GM12872 (cell line): ENCODE results near the gene NDUFB8.
A peak's percentile ranks its signal among the peaks of the same experiment; 100 is the strongest.

Experiments
- TF ChIP-seq, protein P1 (sequence below): IDR thresholded peaks from 3 replicates; pipeline ENCODE4 v1.5.1; 2011; ENCODE audit warnings: low read depth, mild to moderate bottlenecking, low read length, moderate library complexity; ENCODE audit not compliant: insufficient read depth

Gene NDUFB8

DNA sequence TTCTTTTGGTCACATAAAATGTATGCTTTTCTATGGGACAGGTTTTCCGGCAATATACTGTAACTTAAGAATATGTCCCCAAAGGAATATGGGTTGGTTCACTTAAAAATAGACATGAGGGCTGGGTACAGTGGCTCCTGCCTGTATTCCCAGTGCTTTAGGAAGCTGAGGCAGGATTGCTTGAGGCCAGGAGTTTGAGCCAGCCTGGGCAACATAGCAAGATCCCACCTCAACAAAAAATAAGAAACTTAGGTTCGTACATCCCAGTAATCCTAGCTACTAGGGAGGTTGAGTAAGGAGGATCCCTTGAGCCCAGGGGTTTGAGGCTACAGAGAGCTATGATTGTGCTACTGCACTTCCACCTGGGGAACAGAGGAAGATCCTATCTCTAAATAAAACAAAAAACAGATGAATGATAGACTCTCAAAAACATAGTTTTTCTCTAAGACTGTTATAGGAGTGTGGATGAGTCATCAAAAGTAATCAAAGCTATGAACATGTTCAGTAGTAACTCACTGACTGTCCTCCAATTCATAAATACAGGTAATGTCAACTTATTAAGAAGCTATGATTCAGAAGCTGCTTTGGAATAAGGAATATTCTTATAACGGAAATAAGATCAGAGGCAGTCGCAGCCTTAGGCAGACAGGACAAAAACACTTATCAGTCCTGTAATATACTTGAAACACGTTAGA is 7.4 kb downstream of the NDUFB8 start:
- TF ChIP-seq, protein P1, sequence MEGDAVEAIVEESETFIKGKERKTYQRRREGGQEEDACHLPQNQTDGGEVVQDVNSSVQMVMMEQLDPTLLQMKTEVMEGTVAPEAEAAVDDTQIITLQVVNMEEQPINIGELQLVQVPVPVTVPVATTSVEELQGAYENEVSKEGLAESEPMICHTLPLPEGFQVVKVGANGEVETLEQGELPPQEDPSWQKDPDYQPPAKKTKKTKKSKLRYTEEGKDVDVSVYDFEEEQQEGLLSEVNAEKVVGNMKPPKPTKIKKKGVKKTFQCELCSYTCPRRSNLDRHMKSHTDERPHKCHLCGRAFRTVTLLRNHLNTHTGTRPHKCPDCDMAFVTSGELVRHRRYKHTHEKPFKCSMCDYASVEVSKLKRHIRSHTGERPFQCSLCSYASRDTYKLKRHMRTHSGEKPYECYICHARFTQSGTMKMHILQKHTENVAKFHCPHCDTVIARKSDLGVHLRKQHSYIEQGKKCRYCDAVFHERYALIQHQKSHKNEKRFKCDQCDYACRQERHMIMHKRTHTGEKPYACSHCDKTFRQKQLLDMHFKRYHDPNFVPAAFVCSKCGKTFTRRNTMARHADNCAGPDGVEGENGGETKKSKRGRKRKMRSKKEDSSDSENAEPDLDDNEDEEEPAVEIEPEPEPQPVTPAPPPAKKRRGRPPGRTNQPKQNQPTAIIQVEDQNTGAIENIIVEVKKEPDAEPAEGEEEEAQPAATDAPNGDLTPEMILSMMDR = no peak

- TF ChIP-seq, protein P1 = no peak
These were observed 8.9 kb downstream of the NDUFB8 start for GRCh38 chr10:100520811-100521210.

- TF ChIP-seq, protein P1 = no peak
These were observed 10.2 kb downstream of the NDUFB8 start, which contains the start of gene SEC31B for GRCh38 chr10:100519311-100520051. TSS of gene SEC31B (minus strand) at chr10:100519861. CDS start at chr10:100516952, 2,909 bp downstream.

DNA sequence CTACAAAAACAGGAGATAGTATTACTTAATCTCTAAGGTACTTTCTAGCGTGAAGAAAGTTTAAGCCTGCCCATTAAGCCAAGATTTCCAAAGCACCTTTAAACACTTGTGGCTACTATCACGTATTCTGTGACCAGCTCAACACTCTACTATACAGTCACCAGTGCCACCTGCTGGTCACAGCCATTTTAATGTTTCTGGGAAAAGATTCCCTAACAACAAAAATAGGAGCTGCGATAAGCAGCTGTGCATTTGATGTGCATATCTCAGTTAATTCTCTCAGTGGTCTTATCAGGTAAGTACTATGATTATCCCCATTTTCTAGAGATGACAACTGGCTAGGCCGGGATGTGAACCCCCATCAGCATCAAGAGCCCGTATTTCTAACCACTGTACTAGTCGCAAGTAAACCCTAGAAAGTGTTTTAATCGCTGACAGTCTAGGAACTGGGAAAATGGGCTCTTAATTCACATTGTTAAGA is 10.9 kb downstream of the NDUFB8 start:
- TF ChIP-seq, protein P1 = peak; percentile 67

DNA sequence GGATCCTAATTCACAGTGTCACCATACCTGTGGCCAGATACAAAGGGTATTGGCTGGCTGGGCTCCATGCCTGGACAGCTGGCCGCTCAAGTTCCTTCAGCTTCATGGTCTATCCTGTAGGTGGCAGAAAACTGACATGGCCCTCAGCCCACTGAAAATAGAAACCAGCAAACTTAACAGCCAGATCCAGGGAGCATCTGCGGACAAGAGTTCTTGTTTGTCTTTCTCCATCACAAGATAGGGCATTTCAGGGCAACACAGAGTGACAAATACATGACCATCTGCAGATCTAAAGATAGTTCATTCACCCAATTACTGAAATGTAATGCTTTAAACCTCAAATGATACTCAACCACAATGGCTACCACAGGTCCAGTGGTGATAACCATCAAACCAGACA is 12.8 kb downstream of the NDUFB8 start:
- TF ChIP-seq, protein P1 = peak; percentile 11; the same call in 1 of the 3 replicates

DNA sequence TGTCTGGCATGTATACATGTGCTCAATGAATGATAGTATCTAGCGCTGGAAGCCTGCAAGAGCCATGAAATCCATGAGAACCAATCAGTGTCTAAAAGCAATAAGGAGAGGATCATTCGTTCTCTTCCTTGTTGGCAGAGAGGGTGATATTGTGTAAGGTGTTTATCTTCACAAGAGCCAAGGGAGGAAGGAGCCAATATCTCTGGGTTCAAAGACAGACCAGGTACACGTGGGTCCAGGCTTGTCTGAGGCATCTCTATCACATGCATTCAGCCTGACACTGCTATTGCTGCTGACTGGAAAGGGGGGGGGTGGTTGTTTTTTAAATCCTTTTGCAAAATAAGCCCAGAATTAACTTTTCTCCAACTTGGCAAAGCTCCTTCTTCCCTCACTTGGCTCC is 14.1 kb downstream of the NDUFB8 start:
- TF ChIP-seq, protein P1 = no peak

DNA sequence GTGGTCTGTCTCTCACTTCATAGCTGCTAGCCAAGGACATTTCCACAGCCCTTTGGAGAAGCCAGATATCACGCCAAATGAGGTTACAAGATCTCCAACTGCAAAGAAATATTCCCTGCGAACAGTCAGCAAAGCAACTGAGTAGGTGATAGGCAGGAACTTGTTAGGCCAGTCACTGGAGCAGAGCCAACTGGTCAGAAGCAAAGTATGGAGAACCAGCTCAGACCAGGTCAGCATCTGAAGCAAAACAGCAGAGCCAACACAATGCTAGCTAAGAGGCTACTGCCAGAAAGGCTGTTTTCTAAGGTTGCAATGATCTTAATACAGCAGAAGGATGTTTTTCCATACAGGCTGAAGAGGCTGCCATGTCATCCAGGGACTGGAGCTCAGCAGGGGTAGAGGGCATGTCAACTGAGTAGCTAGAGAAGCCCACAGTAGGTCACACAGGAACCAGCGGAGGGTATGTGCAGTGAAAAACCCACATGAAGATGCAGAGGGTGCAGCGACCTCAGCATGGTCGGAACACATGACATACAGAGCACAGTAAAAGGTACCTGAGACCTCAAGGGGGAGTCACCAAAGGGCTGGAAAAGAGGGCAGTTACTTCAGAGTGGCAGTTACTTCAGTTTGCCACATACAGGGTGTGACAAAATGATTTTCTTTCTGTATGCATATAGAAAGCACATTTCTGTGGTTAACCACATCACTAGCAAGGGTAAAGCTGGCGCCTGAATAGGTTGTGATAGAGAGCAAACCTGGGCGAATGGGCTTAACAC is 18.9 kb downstream of the NDUFB8 start:
- TF ChIP-seq, protein P1 = 0 out of 3 replicates have a peak, but pooled peaks have one; percentile 4
